OCI-LY3 (cell line): Measurements from ENCODE around the gene WTIP.

Experiments
- CTCF ChIP-seq: fragments of 200-600, 300-600 bp; sonication (generic); IDR thresholded peaks from 2 replicates; pipeline ENCODE4 v1.5.1; 2014; ENCODE audit warnings: antibody characterized with exemption, low read length, low read depth
- EZH2phosphoT487 ChIP-seq: fragments of 200-600 bp; shearing (Covaris generic); IDR thresholded peaks from 2 replicates; pipeline ENCODE4 v1.6.1; 2018; ENCODE audit warnings: antibody characterized with exemption, mixed run types, low read depth

GRCh38 chr19:34506026-34506370 lies 24.4 kb downstream of the WTIP start:
- no peak for TF ChIP-seq CTCF
- no peak for TF ChIP-seq EZH2phosphoT487
